Right atrium auricular region (tissue), 2 donors: ENCODE results near the gene MTM1. TPM values are rescaled to one million over a fixed set of nuclear protein-coding genes. Genes with fewer than 3 reads are reported as not detected.

Experiments used
- DNase-seq: peaks from one replicate; pipeline ENCODE4 v3.0.0-alpha.2; 2019; ENCODE audit warnings: low spot score
- H3K27ac ChIP-seq, 2 donors: fragments of 200-600 bp; sonication (generic); 1 replicate in 1 of 2; 2 replicates in 1 of 2; pipeline ENCODE4 v1.5.1; 2016 to 2019
- H3K27me3 ChIP-seq, 2 donors: fragments of 200-600 bp; sonication (generic); one replicate each; pipeline versions ENCODE4 v1.5.1 to v1.6.0; 2017 to 2019
- H3K36me3 ChIP-seq: fragments of 200-600 bp; sonication (generic); one replicate; pipeline ENCODE4 v1.5.1; 2016
- H3K4me1 ChIP-seq, 2 donors: fragments of 200-600 bp; sonication (generic); one replicate each; pipeline versions ENCODE4 v1.5.1 to v1.6.0; 2017 to 2019
- H3K4me3 ChIP-seq, 2 donors: fragments of 200-600 bp; sonication (generic); 1 replicate in 1 of 2; 2 replicates in 1 of 2; pipeline ENCODE4 v1.5.1; 2017 to 2019; ENCODE audit warnings: mild to moderate bottlenecking in 1 of 2, moderate library complexity in 1 of 2
- H3K9me3 ChIP-seq, 2 donors: fragments of 200-600 bp; sonication (generic); one replicate each; pipeline ENCODE4 v1.5.1; 2019
- CTCF ChIP-seq, 2 donors: fragments of 200-600 bp; sonication (generic); IDR thresholded peaks; one replicate each; pipeline ENCODE4 v1.5.1; 2019; ENCODE audit warnings: antibody characterized with exemption in 2 of 2
- total RNA-seq, 2 donors: library from RNA; depleted of rRNA; stranded (reverse); fragments of >200 nt; gene quantifications; one replicate each; pipeline ENCODE4 v1.1.0, GENCODE V29; 2016

MTM1 gene
- total RNA-seq, 2 donors from 2014 or later = 9.0 to 9.4 TPM

DNA sequence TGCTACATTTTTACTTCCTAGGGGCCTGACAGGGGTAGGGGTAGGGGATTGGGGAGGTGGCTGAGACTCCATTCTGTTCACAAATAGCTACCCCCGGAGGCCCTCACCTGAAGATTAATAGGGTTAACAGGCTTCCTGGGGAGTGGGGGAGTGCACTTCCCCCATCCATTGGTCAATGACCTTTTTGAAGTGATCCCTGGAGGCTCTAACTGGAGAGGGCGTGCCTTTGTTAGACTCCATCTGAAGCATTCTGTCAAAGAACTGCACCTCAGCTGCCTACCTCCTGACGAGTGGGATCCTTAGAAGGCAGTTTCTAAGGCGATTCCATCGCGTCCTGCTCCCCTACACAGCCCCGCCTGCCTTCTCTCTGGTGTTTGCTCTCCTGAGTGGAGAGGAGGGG is 10.0 kb upstream of the MTM1 start:
- Histone ChIP-seq H3K36me3 (no peaks in the 10 kb centered on the region), H3K9me3 (no peaks in the 10 kb centered on the region), H3K27ac (no peak overlapping the region), H3K27me3 (no peaks in the 10 kb centered on the region), H3K4me1 (no peaks in the 10 kb centered on the region), H3K4me3 (no peak overlapping the region)
- DNase-seq = no peak
- no peak for TF ChIP-seq CTCF (IDR thresholded peaks at IDR 0.05)

DNA sequence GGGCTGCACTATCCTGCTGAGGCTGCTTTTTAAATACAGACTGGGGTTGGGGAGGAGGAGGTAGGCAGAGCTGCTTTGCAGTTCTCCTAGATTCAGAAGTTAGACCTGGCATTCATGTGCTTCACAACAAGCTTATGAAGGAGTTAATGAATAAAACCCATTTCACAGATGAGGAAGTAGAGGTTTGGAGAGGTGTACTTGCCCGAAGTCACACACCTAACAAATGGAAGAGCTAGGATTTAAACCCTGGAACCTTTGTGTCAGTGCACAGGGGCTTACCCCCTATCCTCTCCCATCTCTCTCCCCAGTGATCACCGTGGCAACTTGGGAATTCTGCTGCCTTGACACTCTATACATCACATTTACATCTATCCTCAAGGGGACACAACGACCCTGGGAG is 3.6 kb upstream of the MTM1 start:
- Histone ChIP-seq H3K27me3 (no peaks in the 10 kb centered on the region), H3K9me3 (no peaks in the 10 kb centered on the region), H3K4me1 (peaks cover 0 to 5% of the 10 kb centered on the region in 2 donors), H3K36me3 (no peaks in the 10 kb centered on the region), H3K4me3 (no peak overlapping the region), H3K27ac (no peak overlapping the region)
- TF ChIP-seq CTCF (IDR thresholded peaks at IDR 0.05) = no peak
- DNase-seq = no peak

- DNase-seq = no peak
- H3K4me1 ChIP-seq = peaks cover 0 to 5% of the 10 kb centered on the region in 2 donors
- TF ChIP-seq CTCF (IDR thresholded peaks at IDR 0.05) = no peak
- no peak overlapping the region for H3K4me3 ChIP-seq
- no peaks in the 10 kb centered on the region for H3K36me3 ChIP-seq
- H3K9me3 ChIP-seq = no peaks in the 10 kb centered on the region
- H3K27ac ChIP-seq = no peak overlapping the region
- H3K27me3 ChIP-seq = no peaks in the 10 kb centered on the region
These were observed 2.9 kb upstream of the MTM1 start for GRCh38 chrX:150565551-150565950.

DNA sequence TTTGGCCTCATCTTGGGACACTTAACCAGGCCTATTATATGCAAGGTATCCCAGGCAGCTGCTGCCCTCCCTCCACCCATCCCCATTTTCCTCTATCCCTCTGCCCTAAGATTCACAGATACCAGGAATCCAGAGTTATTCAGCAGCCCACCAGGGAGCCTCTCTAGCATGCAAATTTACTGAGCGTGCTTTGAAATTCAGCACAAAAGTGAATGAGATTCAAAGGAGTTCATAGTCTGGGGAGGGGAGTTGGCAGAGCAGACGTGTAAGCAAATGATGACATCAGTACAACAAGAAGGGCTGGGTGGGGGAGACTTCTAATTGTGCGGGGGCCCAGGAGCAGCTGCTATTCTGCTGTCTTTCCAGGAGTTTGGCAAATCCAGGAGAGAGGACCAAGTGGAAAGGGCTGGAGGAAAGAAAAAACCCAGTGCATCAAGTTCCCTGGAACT is 1.7 kb upstream of the MTM1 start:
- no peak for DNase-seq
- no peak overlapping the region for H3K4me3 ChIP-seq
- H3K4me1 ChIP-seq = peaks cover 0 to 5% of the 10 kb centered on the region in 2 donors
- TF ChIP-seq CTCF (IDR thresholded peaks at IDR 0.05) = no peak
- H3K27ac ChIP-seq = no peak overlapping the region
- no peaks in the 10 kb centered on the region for H3K27me3 ChIP-seq
- no peaks in the 10 kb centered on the region for H3K36me3 ChIP-seq
- no peaks in the 10 kb centered on the region for H3K9me3 ChIP-seq

DNA sequence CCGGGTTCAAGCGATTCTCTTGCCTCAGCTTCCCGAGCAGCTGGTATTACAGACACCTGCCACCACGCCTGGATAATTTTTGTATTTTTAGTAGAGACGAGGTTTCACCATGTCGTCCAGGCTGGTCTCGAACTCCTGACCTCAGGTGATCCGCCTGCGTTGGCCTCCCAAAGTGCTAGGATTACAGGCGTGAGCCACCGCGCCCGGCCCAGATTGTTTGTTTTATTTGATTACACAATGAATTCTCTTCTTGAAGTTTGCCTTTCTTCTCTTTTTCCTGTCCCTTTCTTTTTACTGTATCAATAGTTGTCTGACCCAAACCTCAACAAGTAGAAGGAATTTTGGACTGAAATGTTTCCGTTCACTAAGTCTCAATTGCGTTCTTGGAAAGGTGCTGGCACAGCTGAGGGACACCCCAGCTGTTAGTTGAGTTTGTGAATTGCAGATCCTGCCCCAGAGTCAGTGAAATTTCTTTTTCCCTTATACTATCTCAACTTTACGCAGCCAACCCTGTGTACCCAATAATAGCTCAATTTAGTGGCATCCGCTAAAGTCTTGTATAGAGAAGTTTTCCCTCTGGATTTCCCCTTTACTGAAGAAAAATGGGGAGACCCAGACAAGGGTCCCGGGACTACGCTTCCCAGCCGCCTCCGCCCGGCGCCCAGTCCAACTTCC is 639 bp upstream of the MTM1 start:
- Histone ChIP-seq H3K27ac (no peak overlapping the region), H3K9me3 (no peaks in the 10 kb centered on the region), H3K4me3 (peak overlapping the region in 1 of 2 donors; percentile 16), H3K27me3 (no peaks in the 10 kb centered on the region), H3K4me1 (peaks cover 0 to 9% of the 10 kb centered on the region in 2 donors), H3K36me3 (no peaks in the 10 kb centered on the region)
- TF ChIP-seq CTCF (IDR thresholded peaks at IDR 0.05) = no peak
- no peak for DNase-seq

DNA sequence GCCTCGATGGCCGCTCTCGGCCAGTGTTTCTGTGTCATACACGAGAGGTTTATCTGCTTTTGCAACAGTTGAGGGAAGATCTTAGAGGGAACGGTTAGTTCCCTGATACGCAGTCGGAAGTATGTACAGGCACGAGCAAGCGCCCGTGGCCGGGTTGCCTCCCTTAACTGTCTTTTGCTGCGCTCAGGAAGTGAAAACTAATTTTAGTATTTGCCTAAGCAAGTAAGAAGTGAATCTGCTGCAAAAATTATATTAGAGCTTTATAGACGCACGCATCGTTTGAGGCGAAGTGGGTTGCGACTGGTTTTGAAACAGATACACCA is 695 bp downstream of the MTM1 start:
- Histone ChIP-seq H3K9me3 (no peaks in the 10 kb centered on the region), H3K36me3 (no peaks in the 10 kb centered on the region), H3K4me3 (peak overlapping the region; percentile 68), H3K27ac (peak overlapping the region; percentile 82 to 89), H3K4me1 (peaks cover 0 to 10% of the 10 kb centered on the region in 2 donors), H3K27me3 (no peaks in the 10 kb centered on the region)
- TF ChIP-seq CTCF (IDR thresholded peaks at IDR 0.05) = no peak
- no peak for DNase-seq
